Effector memory CD8-positive, alpha-beta T cell (primary cell): ENCODE results near the gene GPATCH2.
"Not testable (repeated sequence)": the region's sequence is repeated elsewhere in the genome, so short reads cannot be mapped to it uniquely, and the experiment has no call there.

Experiments used
- ATAC-seq: fragments of 150-1000 bp; cut with Tn5 transposase; replicated peaks from 2 replicates; pipeline ENCODE4 v1.10.0; 2021; ENCODE audit warnings: mild to moderate bottlenecking, moderate library complexity
- DNase-seq, 3 experiments: peaks; one replicate each; pipeline ENCODE4 v3.0.0; 2021
- H3K27ac Mint-ChIP-seq, 2 donors: one replicate each; pipeline ENCODE4 v1.8.0; 2022; ENCODE audit warnings: mild to moderate bottlenecking in 2 of 2, mixed read lengths in 2 of 2, moderate library complexity in 2 of 2
- H3K27me3 Mint-ChIP-seq, 2 donors: one replicate each; pipeline ENCODE4 v1.8.0; 2022; ENCODE audit warnings: mixed read lengths in 2 of 2
- H3K36me3 Mint-ChIP-seq: one replicate; pipeline ENCODE4 v1.8.0; 2022; ENCODE audit warnings: mild to moderate bottlenecking, moderate library complexity, mixed read lengths; ENCODE audit not compliant: insufficient read depth
- H3K4me1 Mint-ChIP-seq, 2 donors: one replicate each; pipeline ENCODE4 v1.8.0; 2022; ENCODE audit warnings: low read depth in 2 of 2, mixed read lengths in 2 of 2
- H3K4me3 Mint-ChIP-seq, 2 donors: one replicate each; pipeline ENCODE4 v1.8.0; 2022; ENCODE audit warnings: mild to moderate bottlenecking in 2 of 2, mixed read lengths in 2 of 2, moderate library complexity in 2 of 2
- H3K9me3 Mint-ChIP-seq, 2 donors: one replicate each; pipeline ENCODE4 v1.8.0; 2022; ENCODE audit warnings: mixed read lengths in 2 of 2

Gene GPATCH2

GRCh38 chr1:217617126-217617525 lies 13.8 kb downstream of the GPATCH2 start:
- no peaks in the 10 kb centered on the region for H3K27me3 Mint-ChIP-seq
- peaks cover 5 to 18% of the 10 kb centered on the region in 2 donors for H3K4me1 Mint-ChIP-seq
- no peak overlapping the region for H3K27ac Mint-ChIP-seq
- H3K9me3 Mint-ChIP-seq = no peaks in the 10 kb centered on the region
- no peak for ATAC-seq
- no peak for DNase-seq
- H3K4me3 Mint-ChIP-seq = no peak overlapping the region
- peaks cover 17% of the 10 kb centered on the region for H3K36me3 Mint-ChIP-seq

- peaks cover 2 to 7% of the 10 kb centered on the region in 2 donors for H3K4me1 Mint-ChIP-seq
- H3K27me3 Mint-ChIP-seq = no peaks in the 10 kb centered on the region
- ATAC-seq (no peak), DNase-seq (no peak)
- H3K4me3 Mint-ChIP-seq = no peak overlapping the region
- no peak overlapping the region for H3K27ac Mint-ChIP-seq
- H3K36me3 Mint-ChIP-seq = peaks cover 23% of the 10 kb centered on the region
- no peaks in the 10 kb centered on the region for H3K9me3 Mint-ChIP-seq
Measured at GRCh38 chr1:217614200-217614712, 16.6 kb downstream of the GPATCH2 start.

- Mint-ChIP-seq H3K4me3 (no peak overlapping the region), H3K36me3 (peaks cover 13% of the 10 kb centered on the region), H3K27me3 (no peaks in the 10 kb centered on the region), H3K9me3 (no peaks in the 10 kb centered on the region), H3K27ac (no peak overlapping the region), H3K4me1 (peaks cover 0 to 3% of the 10 kb centered on the region in 2 donors)
- ATAC-seq (no peak), DNase-seq (no peak)
Measured at GRCh38 chr1:217605390-217605789, 25.5 kb downstream of the GPATCH2 start.

GRCh38 chr1:217602380-217602779 lies 28.5 kb downstream of the GPATCH2 start:
- ATAC-seq (no peak), DNase-seq (no peak)
- Mint-ChIP-seq H3K4me1 (no peaks in the 10 kb centered on the region), H3K27me3 (no peaks in the 10 kb centered on the region), H3K27ac (no peak overlapping the region), H3K9me3 (no peaks in the 10 kb centered on the region), H3K4me3 (no peak overlapping the region), H3K36me3 (peaks cover under 1% of the 10 kb centered on the region)

GRCh38 chr1:217599154-217599553 lies 31.7 kb downstream of the GPATCH2 start:
- ATAC-seq (no peak), DNase-seq (no peak)
- Mint-ChIP-seq H3K9me3 (no peaks in the 10 kb centered on the region), H3K4me3 (no peak overlapping the region), H3K27me3 (no peaks in the 10 kb centered on the region), H3K27ac (no peak overlapping the region), H3K4me1 (no peaks in the 10 kb centered on the region), H3K36me3 (no peaks in the 10 kb centered on the region)

- H3K27ac Mint-ChIP-seq = no peak overlapping the region
- H3K4me3 Mint-ChIP-seq = no peak overlapping the region
- no peaks in the 10 kb centered on the region for H3K27me3 Mint-ChIP-seq
- DNase-seq (no peak), ATAC-seq (no peak)
- no peaks in the 10 kb centered on the region for H3K9me3 Mint-ChIP-seq
- no peaks in the 10 kb centered on the region for H3K4me1 Mint-ChIP-seq
- peaks cover 3% of the 10 kb centered on the region for H3K36me3 Mint-ChIP-seq
Measured at GRCh38 chr1:217590598-217590997, 40.3 kb downstream of the GPATCH2 start.

GRCh38 chr1:217586586-217586985 lies 44.3 kb downstream of the GPATCH2 start:
- Mint-ChIP-seq H3K27ac (no peak overlapping the region), H3K4me3 (no peak overlapping the region), H3K36me3 (peaks cover 7% of the 10 kb centered on the region), H3K27me3 (no peaks in the 10 kb centered on the region), H3K9me3 (no peaks in the 10 kb centered on the region), H3K4me1 (no peaks in the 10 kb centered on the region)
- ATAC-seq (no peak), DNase-seq (no peak)

- Mint-ChIP-seq H3K27me3 (no peaks in the 10 kb centered on the region), H3K4me3 (no peak overlapping the region), H3K4me1 (no peaks in the 10 kb centered on the region), H3K27ac (no peak overlapping the region), H3K9me3 (no peaks in the 10 kb centered on the region), H3K36me3 (peaks cover 7% of the 10 kb centered on the region)
- ATAC-seq = no peak
- DNase-seq = no peak
Measured at GRCh38 chr1:217585577-217585976, 45.3 kb downstream of the GPATCH2 start.

GRCh38 chr1:217584286-217584811 lies 46.5 kb downstream of the GPATCH2 start:
- H3K9me3 Mint-ChIP-seq, DNase-seq, ATAC-seq, H3K4me3 Mint-ChIP-seq, H3K4me1 Mint-ChIP-seq, H3K27ac Mint-ChIP-seq, H3K27me3 Mint-ChIP-seq, H3K36me3 Mint-ChIP-seq: not testable (repeated sequence)

GRCh38 chr1:217577336-217577735 lies 53.6 kb downstream of the GPATCH2 start:
- DNase-seq = no peak
- Mint-ChIP-seq H3K36me3 (no peaks in the 10 kb centered on the region), H3K4me3 (no peak overlapping the region), H3K27me3 (no peaks in the 10 kb centered on the region), H3K9me3 (no peaks in the 10 kb centered on the region), H3K27ac (no peak overlapping the region), H3K4me1 (no peaks in the 10 kb centered on the region)
- ATAC-seq = no peak

GRCh38 chr1:217574265-217574949 lies 56.5 kb downstream of the GPATCH2 start:
- H3K36me3 Mint-ChIP-seq = no peaks in the 10 kb centered on the region
- peaks cover 0 to 2% of the 10 kb centered on the region in 2 donors for H3K4me1 Mint-ChIP-seq
- H3K27ac Mint-ChIP-seq = no peak overlapping the region

GRCh38 chr1:217569021-217569420 lies 61.9 kb downstream of the GPATCH2 start:
- Mint-ChIP-seq H3K27ac (no peak overlapping the region), H3K4me1 (peaks cover 0 to 2% of the 10 kb centered on the region in 2 donors), H3K36me3 (no peaks in the 10 kb centered on the region), H3K9me3 (no peaks in the 10 kb centered on the region), H3K27me3 (no peaks in the 10 kb centered on the region), H3K4me3 (no peak overlapping the region)
- ATAC-seq (no peak), DNase-seq (no peak)

More at GRCh38 chr1:217574265-217574949, 56.5 kb downstream of the GPATCH2 start:
- no peak for ATAC-seq
- no peak overlapping the region for H3K4me3 Mint-ChIP-seq
- no peaks in the 10 kb centered on the region for H3K27me3 Mint-ChIP-seq
- DNase-seq = no peak
- no peaks in the 10 kb centered on the region for H3K9me3 Mint-ChIP-seq

GRCh38 chr1:217568200-217568599 lies 62.7 kb downstream of the GPATCH2 start:
- Mint-ChIP-seq H3K36me3 (no peaks in the 10 kb centered on the region), H3K9me3 (no peaks in the 10 kb centered on the region), H3K4me3 (no peak overlapping the region), H3K27ac (no peak overlapping the region), H3K27me3 (no peaks in the 10 kb centered on the region), H3K4me1 (peaks cover 0 to 2% of the 10 kb centered on the region in 2 donors)
- DNase-seq (no peak), ATAC-seq (no peak)

GRCh38 chr1:217564833-217565232 lies 66.1 kb downstream of the GPATCH2 start:
- ATAC-seq = no peak
- Mint-ChIP-seq H3K27me3 (no peaks in the 10 kb centered on the region), H3K27ac (no peak overlapping the region), H3K4me3 (no peak overlapping the region), H3K9me3 (no peaks in the 10 kb centered on the region), H3K36me3 (no peaks in the 10 kb centered on the region), H3K4me1 (no peaks in the 10 kb centered on the region)
- no peak for DNase-seq
